MCF 10A (cell line): ENCODE data around the gene SSBP3. TPM values are rescaled to one million over a fixed set of nuclear protein-coding genes. Genes with fewer than 3 reads are reported as not detected.

Source experiments
- BruUV-seq: library from RNA; stranded (reverse); fragments of 400-500 nt; replicated peaks from 2 replicates; lab custom pipeline; 2021; lab: Mats Ljungman, UMichigan
- CTCF ChIA-PET: fragments of 300-600 bp; sonication (Branson Sonifier 250); formaldehyde crosslinking; extraction: SDS; loops from one replicate; lab custom pipeline; 2021; ENCODE audit warnings: antibody characterized with exemption, inconsistent platforms; lab: Yijun Ruan, JAX
- POLR2A ChIA-PET: fragments of 300-600, 350-650 bp; sonication (Branson Sonifier 250); formaldehyde crosslinking; extraction: SDS; loops from one replicate; lab custom pipeline; 2020; ENCODE audit warnings: antibody characterized with exemption, inconsistent platforms; lab: Yijun Ruan, JAX
- DNase-seq: peaks from one replicate; pipeline ENCODE4 v3.0.0-alpha.2; 2018; ENCODE audit not compliant: unreplicated experiment
- H3K27ac Mint-ChIP-seq: one replicate; pipeline ENCODE4 v1.8.0; 2022; ENCODE audit warnings: mild to moderate bottlenecking, low read depth, mixed read lengths; ENCODE audit not compliant: unreplicated experiment
- H3K27me3 Mint-ChIP-seq: one replicate; pipeline ENCODE4 v1.8.0; 2022; ENCODE audit warnings: mixed read lengths; ENCODE audit not compliant: insufficient read depth, unreplicated experiment
- H3K36me3 Mint-ChIP-seq: one replicate; pipeline ENCODE4 v1.8.0; 2022; ENCODE audit warnings: mild to moderate bottlenecking, moderate library complexity, mixed read lengths; ENCODE audit not compliant: insufficient read depth, unreplicated experiment
- H3K4me1 Mint-ChIP-seq: one replicate; pipeline ENCODE4 v1.8.0; 2022; ENCODE audit warnings: mixed read lengths; ENCODE audit not compliant: insufficient read depth, unreplicated experiment
- H3K4me3 Mint-ChIP-seq: one replicate; pipeline ENCODE4 v1.8.0; 2022; ENCODE audit warnings: mild to moderate bottlenecking, moderate library complexity, mixed read lengths; ENCODE audit not compliant: unreplicated experiment
- H3K9me3 Mint-ChIP-seq: one replicate; pipeline ENCODE4 v1.8.0; 2022; ENCODE audit warnings: mixed read lengths; ENCODE audit not compliant: unreplicated experiment
- CTCF ChIP-seq: fragments of 200-600 bp; IDR thresholded peaks from one replicate; pipeline ENCODE4 v1.8.0; 2022; ENCODE audit warnings: antibody characterized with exemption, mild to moderate bottlenecking; ENCODE audit not compliant: unreplicated experiment
- intact Hi-C: fragments of 100-400 bp; cut with micrococcal nuclease; formaldehyde crosslinking; loops from 2 replicates; pipeline ENCODE4 v1.14.1; 2022
- total RNA-seq: library from RNA; stranded (reverse); gene quantifications from 2 replicates; pipeline ENCODE4 v1.2.3, GENCODE V29; 2022

SSBP3 gene
- total RNA-seq, 1 experiment from 2014 or later = 8.6 TPM

GRCh38 chr1:54263601-54264226 is 142.5 kb downstream of the SSBP3 start:
- no peaks in the 10 kb centered on the region for H3K27me3 Mint-ChIP-seq
- no peaks in the 10 kb centered on the region for H3K4me1 Mint-ChIP-seq
- peak overlapping the region; percentile 16 for H3K27ac Mint-ChIP-seq
- POLR2A ChIA-PET = no interaction called here
- no peak overlapping the region for H3K4me3 Mint-ChIP-seq
- no peak for TF ChIP-seq CTCF
- H3K36me3 Mint-ChIP-seq = no peaks in the 10 kb centered on the region
- CTCF ChIA-PET = interaction anchor here (0.7 kb wide), 2 partner anchors 13 to 677 kb away, joined by 3 read pairs; no protein-coding TSS in a partner anchor
- no TSS peak for BruUV-seq
- no peaks in the 10 kb centered on the region for H3K9me3 Mint-ChIP-seq
- DNase-seq = no peak
- intact Hi-C loops = no loop called here

- H3K9me3 Mint-ChIP-seq = no peaks in the 10 kb centered on the region
- ChIA-PET CTCF (interaction anchor here (0.6 kb wide), 1 partner anchor 383 kb away, joined by 6 read pairs; no protein-coding TSS in a partner anchor), POLR2A (no interaction called here)
- H3K4me1 Mint-ChIP-seq = no peaks in the 10 kb centered on the region
- no peak for TF ChIP-seq CTCF
- no peaks in the 10 kb centered on the region for H3K36me3 Mint-ChIP-seq
- H3K27ac Mint-ChIP-seq = no peak overlapping the region
- BruUV-seq = no TSS peak
- H3K27me3 Mint-ChIP-seq = no peaks in the 10 kb centered on the region
- DNase-seq = no peak
- no peak overlapping the region for H3K4me3 Mint-ChIP-seq
- intact Hi-C loops = no loop called here
These were observed 143.9 kb downstream of the SSBP3 start for GRCh38 chr1:54262244-54262643.

GRCh38 chr1:54260810-54261209 is 145.4 kb downstream of the SSBP3 start:
- H3K9me3 Mint-ChIP-seq = no peaks in the 10 kb centered on the region
- POLR2A ChIA-PET = no interaction called here
- no peak overlapping the region for H3K4me3 Mint-ChIP-seq
- no peaks in the 10 kb centered on the region for H3K36me3 Mint-ChIP-seq
- no peaks in the 10 kb centered on the region for H3K27me3 Mint-ChIP-seq
- H3K4me1 Mint-ChIP-seq = no peaks in the 10 kb centered on the region
- CTCF ChIA-PET = interaction anchor here (0.6 kb wide), 1 partner anchor 139 kb away, joined by 6 read pairs; no protein-coding TSS in a partner anchor
- no peak overlapping the region for H3K27ac Mint-ChIP-seq
- BruUV-seq = no TSS peak
- no peak for DNase-seq
- no peak for TF ChIP-seq CTCF
- intact Hi-C loops = no loop called here

GRCh38 chr1:54259546-54260140 is 146.6 kb downstream of the SSBP3 start:
- POLR2A ChIA-PET = no interaction called here
- intact Hi-C loops = no loop called here
- H3K4me1 Mint-ChIP-seq = no peaks in the 10 kb centered on the region
- no peak overlapping the region for H3K4me3 Mint-ChIP-seq
- no peaks in the 10 kb centered on the region for H3K36me3 Mint-ChIP-seq
- no peak overlapping the region for H3K27ac Mint-ChIP-seq
- no peak for DNase-seq
- TF ChIP-seq CTCF = no peak
- H3K9me3 Mint-ChIP-seq = no peaks in the 10 kb centered on the region
- no peaks in the 10 kb centered on the region for H3K27me3 Mint-ChIP-seq
- no TSS peak for BruUV-seq
- CTCF ChIA-PET = no interaction called here
